Colonic mucosa (tissue), 4 donors: ENCODE results near the gene NECTIN1. TPM values are rescaled to one million over a fixed set of nuclear protein-coding genes. Genes with fewer than 3 reads are reported as not detected.

Experiments
- DNase-seq: peaks from one replicate; pipeline ENCODE4 v3.0.0-alpha.2; 2020
- H3K27ac ChIP-seq: fragments of 200-600 bp; one replicate; pipeline ENCODE4 v1.8.0; 2021
- H3K27me3 ChIP-seq: fragments of 200-600 bp; one replicate; pipeline ENCODE4 v1.8.0; 2021
- H3K36me3 ChIP-seq: fragments of 200-600 bp; one replicate; pipeline ENCODE4 v1.8.0; 2021
- H3K4me1 ChIP-seq: fragments of 200-600 bp; one replicate; pipeline ENCODE4 v1.8.0; 2021; ENCODE audit warnings: mild to moderate bottlenecking
- H3K4me3 ChIP-seq: fragments of 200-600 bp; one replicate; pipeline ENCODE4 v1.8.0; 2021
- H3K9ac ChIP-seq, 2 donors: one replicate each; pipeline ENCODE4 v1.7.0; 2013; ENCODE audit warnings: control low read depth in 2 of 2, low read depth in 2 of 2, low read length in 2 of 2
- H3K9me3 ChIP-seq: fragments of 200-600 bp; one replicate; pipeline ENCODE4 v1.8.0; 2021
- intact Hi-C: fragments of 100-400 bp; cut with DNase I; formaldehyde crosslinking; loops from one replicate; pipeline ENCODE4 v1.14.1; 2022
- total RNA-seq, 2 donors: library from RNA; stranded (reverse); fragmentation: NEBNext Ultra II Directional in 1 of 2; extraction: Animal tissue kit (Norgen Biotek cat#: 25700) in 1 of 2; gene quantifications; one replicate each; pipeline ENCODE4 v1.2.1, GENCODE V29; 2021
- TF ChIP-seq, protein P1 (sequence below): fragments of 200-600 bp; IDR thresholded peaks from one replicate; pipeline ENCODE4 v1.8.0; 2022; ENCODE audit warnings: antibody characterized with exemption, mild to moderate bottlenecking
- donor health status: healthy.
- donor health status: DM: no; HTN: no; CAD: no.
- donor health status: DM: no; HTN: no; CAD: no.

Gene NECTIN1
- total RNA-seq, 2 donors from 2014 or later = 53.0 to 59.9 TPM

DNA sequence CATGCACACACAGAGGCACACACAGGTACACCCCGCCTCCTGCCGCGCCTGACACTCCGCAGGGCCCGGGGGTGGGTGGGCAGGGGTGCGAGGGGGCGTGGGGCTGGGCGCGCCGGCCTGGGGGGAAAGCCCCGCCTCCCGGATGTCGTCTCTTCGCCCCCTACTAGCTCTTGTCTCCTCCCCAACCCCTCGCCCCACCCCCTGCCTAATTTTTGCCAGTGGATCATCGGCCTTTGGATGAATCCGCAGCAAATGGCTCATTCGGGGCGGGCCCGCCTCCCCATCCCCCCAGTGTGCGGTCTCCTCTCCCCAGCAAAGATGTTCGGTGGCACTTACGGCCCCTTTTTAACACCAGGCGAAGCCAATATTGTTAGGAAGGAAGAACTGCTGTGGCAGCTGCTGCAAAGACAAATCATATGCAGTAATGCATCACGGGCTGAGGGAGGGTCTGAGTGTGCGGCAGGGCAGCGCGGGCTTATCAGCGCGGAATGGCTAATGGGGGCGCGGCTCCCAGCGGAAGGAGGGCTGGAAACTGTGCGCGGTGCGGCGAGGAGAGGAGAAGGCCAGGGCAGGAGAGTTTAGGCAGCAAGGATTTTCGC is 13.4 kb upstream of the NECTIN1 start:
- no peak overlapping the region for H3K9ac ChIP-seq
- no peaks in the 10 kb centered on the region for H3K9me3 ChIP-seq
- peak overlapping the region; percentile 40 for H3K27ac ChIP-seq
- TF ChIP-seq, protein P1, sequence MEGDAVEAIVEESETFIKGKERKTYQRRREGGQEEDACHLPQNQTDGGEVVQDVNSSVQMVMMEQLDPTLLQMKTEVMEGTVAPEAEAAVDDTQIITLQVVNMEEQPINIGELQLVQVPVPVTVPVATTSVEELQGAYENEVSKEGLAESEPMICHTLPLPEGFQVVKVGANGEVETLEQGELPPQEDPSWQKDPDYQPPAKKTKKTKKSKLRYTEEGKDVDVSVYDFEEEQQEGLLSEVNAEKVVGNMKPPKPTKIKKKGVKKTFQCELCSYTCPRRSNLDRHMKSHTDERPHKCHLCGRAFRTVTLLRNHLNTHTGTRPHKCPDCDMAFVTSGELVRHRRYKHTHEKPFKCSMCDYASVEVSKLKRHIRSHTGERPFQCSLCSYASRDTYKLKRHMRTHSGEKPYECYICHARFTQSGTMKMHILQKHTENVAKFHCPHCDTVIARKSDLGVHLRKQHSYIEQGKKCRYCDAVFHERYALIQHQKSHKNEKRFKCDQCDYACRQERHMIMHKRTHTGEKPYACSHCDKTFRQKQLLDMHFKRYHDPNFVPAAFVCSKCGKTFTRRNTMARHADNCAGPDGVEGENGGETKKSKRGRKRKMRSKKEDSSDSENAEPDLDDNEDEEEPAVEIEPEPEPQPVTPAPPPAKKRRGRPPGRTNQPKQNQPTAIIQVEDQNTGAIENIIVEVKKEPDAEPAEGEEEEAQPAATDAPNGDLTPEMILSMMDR = no peak
- H3K36me3 ChIP-seq = no peaks in the 10 kb centered on the region
- H3K27me3 ChIP-seq = peaks cover 3% of the 10 kb centered on the region
- intact Hi-C loops = no loop called here
- H3K4me3 ChIP-seq = no peak overlapping the region
- peaks cover 12% of the 10 kb centered on the region for H3K4me1 ChIP-seq
- peak; percentile 62 for DNase-seq

DNA sequence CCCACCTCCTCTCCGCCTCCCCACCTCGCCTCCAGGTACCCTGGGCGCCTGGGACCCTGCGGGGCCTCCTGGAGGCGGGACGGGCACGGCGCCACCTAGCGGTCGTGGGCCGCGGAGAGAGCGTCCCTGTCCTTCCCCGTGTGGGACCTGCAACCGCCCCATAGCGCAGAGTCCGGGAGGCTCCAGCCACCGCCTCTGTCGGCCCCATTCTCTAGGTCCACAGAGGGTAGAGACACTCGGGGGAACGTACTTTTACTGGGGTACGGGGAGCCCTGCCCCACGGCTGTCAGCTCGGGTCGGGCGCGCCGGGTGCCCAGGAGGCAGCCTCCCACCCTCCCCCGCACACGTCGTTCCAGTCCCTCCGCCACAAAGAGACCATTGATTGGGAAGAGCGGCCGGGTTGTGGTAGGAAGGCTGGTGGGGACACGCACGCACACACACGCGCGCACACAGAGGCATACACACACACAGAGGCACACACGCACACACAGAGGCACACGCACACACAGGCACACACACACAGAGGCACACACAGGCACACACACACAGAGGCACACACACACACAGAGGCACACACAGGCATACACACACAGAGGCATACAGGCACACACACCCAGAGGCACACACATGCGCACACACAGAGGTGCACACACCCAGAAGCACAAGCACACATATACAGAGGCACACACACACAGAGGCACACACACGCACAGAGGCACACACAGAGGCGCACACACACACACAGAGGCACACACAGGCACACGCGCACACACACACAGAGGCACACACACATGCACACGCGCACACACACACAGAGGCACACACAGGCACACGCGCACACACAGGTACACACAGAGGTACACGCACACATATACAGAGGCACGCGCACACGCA is 12.6 kb upstream of the NECTIN1 start:
- TF ChIP-seq, protein P1 = peak; percentile 83

DNA sequence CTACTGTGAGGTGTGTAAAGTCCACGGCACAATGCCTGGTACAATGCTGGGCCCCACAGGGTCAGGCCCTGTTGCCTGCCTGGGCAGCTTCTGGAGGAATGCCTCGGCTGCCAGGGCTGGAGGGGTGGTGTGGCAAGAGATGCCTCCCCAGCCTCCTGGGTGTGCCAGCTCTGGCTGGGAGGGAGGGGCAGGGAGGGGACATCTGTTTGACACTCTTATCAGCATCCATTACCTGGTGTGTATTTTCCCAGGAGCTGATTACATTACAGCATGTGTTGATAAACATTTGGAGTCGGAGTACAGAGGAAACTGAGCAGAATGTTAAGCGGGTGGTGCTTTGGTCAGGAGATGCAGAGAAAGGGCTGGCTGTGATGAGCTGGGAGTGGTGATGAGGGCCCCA is 11.0 kb upstream of the NECTIN1 start:
- H3K4me3 ChIP-seq = no peak overlapping the region
- H3K27ac ChIP-seq = peak overlapping the region; percentile 86
- no peaks in the 10 kb centered on the region for H3K36me3 ChIP-seq
- intact Hi-C loops = no loop called here
- peak overlapping the region in 1 of 2 donors; percentile 26 for H3K9ac ChIP-seq
- peaks cover 3% of the 10 kb centered on the region for H3K27me3 ChIP-seq
- DNase-seq = peak; percentile 88
- TF ChIP-seq, protein P1 = no peak
- no peaks in the 10 kb centered on the region for H3K9me3 ChIP-seq
- H3K4me1 ChIP-seq = peaks cover 12% of the 10 kb centered on the region

More for the DNA sequence above, 12.6 kb upstream of the NECTIN1 start:
- Histone ChIP-seq H3K27me3 (peaks cover 3% of the 10 kb centered on the region), H3K27ac (no peak overlapping the region), H3K9ac (peak overlapping the region in 1 of 2 donors; percentile 13), H3K36me3 (no peaks in the 10 kb centered on the region), H3K9me3 (no peaks in the 10 kb centered on the region), H3K4me3 (no peak overlapping the region), H3K4me1 (peaks cover 12% of the 10 kb centered on the region)
- DNase-seq = peak; percentile 82
- intact Hi-C loops = no loop called here

DNA sequence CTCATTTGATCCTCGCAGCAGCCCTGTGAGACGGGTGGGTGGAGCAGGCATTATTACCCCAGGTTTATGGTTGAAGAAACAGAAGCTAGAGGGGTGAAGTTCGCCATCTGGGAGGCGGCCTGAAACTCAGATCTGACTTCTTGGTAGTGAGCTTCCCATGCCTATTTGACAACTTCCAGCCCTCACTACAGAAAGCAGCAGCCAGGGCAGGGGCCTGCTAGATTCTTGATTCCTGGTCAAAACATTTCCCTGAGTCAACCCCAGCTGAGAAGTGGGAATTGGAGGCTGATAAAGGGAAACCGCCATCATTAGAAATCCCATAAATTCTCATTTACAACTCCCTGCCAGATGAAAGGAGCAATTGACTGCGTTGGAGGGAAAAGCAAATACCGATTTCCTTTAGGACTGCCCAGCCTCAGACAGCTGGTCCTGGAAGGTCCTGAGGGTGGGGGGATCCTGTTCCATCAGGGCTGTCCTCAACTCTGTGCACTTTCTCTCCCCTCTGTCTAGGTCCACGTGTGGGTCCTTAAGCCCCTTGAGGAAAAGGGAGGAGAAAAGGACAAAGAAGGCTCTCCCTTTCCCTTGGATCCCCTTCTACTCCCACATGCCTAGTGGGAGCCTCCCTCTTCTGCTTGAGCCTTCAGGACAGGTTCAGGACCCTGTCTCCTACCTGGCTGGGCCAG is 10.2 kb upstream of the NECTIN1 start:
- intact Hi-C loops = no loop called here
- Histone ChIP-seq H3K36me3 (no peaks in the 10 kb centered on the region), H3K9ac (peak overlapping the region in 1 of 2 donors; percentile 26), H3K9me3 (no peaks in the 10 kb centered on the region), H3K27me3 (peaks cover 3% of the 10 kb centered on the region), H3K27ac (peak overlapping the region; percentile 86), H3K4me1 (peaks cover 12% of the 10 kb centered on the region), H3K4me3 (no peak overlapping the region)
- DNase-seq = peak; percentile 83
- TF ChIP-seq, protein P1 = no peak

DNA sequence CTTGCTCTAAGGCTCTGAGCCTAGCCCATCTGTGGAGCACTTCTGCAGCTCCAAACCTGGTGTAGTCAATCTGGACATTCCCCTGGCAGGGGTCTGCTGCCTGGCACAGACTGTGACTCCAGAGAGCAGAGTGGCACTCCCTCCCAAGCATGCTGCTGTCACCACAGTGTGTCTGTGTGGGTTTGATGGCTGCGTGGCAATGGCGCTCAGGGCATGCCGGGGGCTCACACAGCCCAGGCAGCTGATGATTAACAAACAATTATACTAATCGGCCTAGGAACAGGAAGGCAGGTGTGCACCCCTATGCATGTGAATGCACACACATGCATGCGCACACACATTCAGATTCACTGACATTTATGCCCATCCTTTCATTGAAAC is 9.0 kb upstream of the NECTIN1 start:
- DNase-seq = no peak
- H3K27ac ChIP-seq = peak overlapping the region; percentile 86
- no peaks in the 10 kb centered on the region for H3K9me3 ChIP-seq
- peak overlapping the region in 1 of 2 donors; percentile 7 for H3K9ac ChIP-seq
- intact Hi-C loops = no loop called here
- H3K4me1 ChIP-seq = peaks cover 12% of the 10 kb centered on the region
- TF ChIP-seq, protein P1 = no peak
- H3K4me3 ChIP-seq = no peak overlapping the region
- peaks cover 3% of the 10 kb centered on the region for H3K27me3 ChIP-seq
- H3K36me3 ChIP-seq = no peaks in the 10 kb centered on the region
